ENCODE data around the gene SCLY.

The SCLY gene

DNA sequence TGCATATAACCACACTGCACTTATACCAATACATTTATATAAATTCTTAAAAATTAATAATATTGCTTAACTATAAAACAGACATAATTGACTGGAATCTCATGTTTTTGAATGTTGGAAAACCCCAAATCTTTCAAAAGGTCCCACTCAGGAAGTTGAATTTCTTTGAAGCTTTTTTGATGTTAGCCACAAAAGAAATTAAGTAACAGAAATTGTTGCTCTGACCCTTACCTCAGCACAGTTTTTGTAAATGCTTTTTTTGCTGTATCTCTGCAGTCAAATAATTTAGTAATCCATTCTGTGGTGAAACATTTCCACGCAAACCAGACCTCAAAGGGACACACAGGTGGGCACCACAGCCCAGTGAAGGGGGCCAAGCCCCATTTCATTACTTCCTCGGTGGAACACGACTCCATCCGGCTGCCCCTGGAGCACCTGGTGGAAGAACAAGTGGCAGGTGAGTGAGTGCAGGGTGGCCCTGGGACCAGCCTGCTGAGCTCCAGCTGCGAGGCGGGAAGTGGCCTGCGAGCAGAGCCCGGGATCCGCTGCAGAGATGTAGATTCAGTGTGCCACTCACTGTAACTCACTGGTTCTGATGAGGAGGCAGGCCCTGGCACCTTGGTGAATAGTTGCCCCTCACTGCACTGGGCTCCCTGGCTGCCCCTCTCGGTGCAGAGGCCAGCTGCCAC is 8.4 kb downstream of the SCLY start:
- no peak overlapping the region for H3K4me3 ChIP-seq (ENCODE audit: low read depth, low read length)
- no peak for DNase-seq (ENCODE audit: low read depth)
- no peak for TF ChIP-seq CTCF (IDR thresholded peaks at IDR 0.05; ENCODE audit: control insufficient read depth, extremely low read depth, insufficient read depth)

DNA sequence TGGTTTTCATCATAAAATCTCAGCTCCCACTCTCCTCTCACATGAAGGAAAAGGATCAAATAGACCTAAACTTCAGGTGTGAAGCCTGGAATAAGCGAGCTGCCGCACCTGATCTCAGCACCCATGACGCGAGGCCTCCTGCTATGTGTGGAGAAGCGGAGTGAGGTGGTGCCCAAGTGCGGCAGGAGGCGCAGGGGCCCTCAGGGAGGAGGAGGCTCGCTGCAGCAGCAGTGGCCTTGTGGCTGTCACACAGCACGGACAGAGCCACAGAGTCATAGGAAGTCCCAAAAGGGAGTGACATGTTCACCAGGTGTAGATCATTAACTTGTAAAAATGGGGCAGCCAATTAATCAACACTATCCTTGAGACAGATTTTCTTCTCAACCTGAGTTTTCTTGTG is 9.1 kb downstream of the SCLY start:
- no peak for TF ChIP-seq CTCF (IDR thresholded peaks at IDR 0.05; ENCODE audit: control insufficient read depth, extremely low read depth, insufficient read depth)
- no peak for DNase-seq (ENCODE audit: low read depth)

DNA sequence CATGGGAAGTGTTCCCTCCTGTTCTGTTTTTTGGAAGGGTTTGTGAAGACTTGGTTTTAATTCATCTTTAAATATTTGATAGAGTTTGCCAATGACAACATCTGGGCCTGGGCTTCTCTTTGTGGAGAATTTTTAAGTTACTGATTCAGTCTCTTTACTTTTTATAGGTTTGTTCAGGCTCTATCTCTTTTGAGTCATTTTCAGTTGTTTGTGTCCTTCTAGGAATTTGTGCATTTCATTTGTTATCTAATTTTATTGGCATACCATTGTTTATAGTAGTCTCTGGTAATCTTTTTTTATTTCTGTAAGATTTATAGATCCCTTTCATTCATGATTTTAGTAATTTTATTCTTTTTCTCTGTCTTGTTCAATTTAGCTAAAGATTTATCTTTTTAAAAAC is 14.6 kb downstream of the SCLY start:
- DNase-seq (ENCODE audit: low read depth) = no peak
- H3K4me3 ChIP-seq (ENCODE audit: low read depth, low read length) = no peak overlapping the region
- no peak for TF ChIP-seq CTCF (IDR thresholded peaks at IDR 0.05; ENCODE audit: control insufficient read depth, extremely low read depth, insufficient read depth)

More for the DNA sequence above, 9.1 kb downstream of the SCLY start:
- no peak overlapping the region for H3K4me3 ChIP-seq (ENCODE audit: low read depth, low read length)

- TF ChIP-seq CTCF (IDR thresholded peaks at IDR 0.05; ENCODE audit: control insufficient read depth, extremely low read depth, insufficient read depth) = no peak
- H3K4me3 ChIP-seq (ENCODE audit: low read depth, low read length) = no peak overlapping the region
- no peak for DNase-seq (ENCODE audit: low read depth)
These were observed 16.5 kb downstream of the SCLY start for GRCh38 chr2:238077292-238077691.

DNA sequence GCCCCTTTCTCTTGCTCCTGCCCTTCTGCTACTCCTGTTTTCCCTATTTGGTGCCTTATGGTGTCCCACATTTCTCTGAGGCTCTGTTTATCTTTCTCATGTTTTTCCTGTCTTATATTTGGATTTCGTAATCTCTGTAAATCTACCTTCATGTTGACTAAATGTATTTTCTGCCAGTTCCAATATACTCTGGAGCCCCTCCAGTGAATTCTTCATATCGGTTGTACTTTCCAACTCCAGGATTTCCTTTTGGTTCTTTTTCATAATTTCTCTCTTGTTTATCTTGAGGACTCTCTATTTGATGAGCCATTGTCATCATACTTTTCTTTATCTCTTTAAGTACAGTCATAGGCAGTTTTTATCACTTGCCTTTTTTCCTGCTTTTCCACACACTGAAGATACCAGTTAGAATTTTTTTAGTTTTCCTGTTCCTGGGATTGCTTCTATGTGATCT is 19.1 kb downstream of the SCLY start:
- DNase-seq (ENCODE audit: low read depth) = peak; percentile 95
- H3K4me3 ChIP-seq (ENCODE audit: low read depth, low read length) = no peak overlapping the region
- no peak for TF ChIP-seq CTCF (IDR thresholded peaks at IDR 0.05; ENCODE audit: control insufficient read depth, extremely low read depth, insufficient read depth)

GRCh38 chr2:238080518-238080917 is 19.7 kb downstream of the SCLY start:
- no peak for DNase-seq (ENCODE audit: low read depth)
- TF ChIP-seq CTCF (IDR thresholded peaks at IDR 0.05; ENCODE audit: control insufficient read depth, extremely low read depth, insufficient read depth) = no peak
- no peak overlapping the region for H3K4me3 ChIP-seq (ENCODE audit: low read depth, low read length)

DNA sequence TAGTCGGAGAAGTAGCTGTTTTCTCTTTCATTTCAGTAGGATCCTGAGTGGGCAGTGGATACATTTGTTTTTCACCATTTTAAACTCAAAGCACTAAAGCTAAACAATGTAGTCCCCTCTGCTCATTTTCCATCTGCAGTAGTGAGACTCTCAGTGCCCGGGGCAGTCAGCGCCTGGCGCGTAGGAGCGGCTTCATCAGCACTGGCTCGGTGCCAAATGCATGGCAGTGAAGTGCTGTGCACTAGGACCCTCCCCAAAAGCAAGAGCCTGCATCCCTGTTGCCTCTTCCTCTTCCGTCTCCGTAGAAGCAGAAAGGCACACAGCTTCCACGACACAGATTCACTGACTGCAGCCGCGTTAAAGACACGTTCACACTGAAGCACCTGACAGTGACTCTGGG is 20.3 kb downstream of the SCLY start:
- no peak for DNase-seq (ENCODE audit: low read depth)
- no peak for TF ChIP-seq CTCF (IDR thresholded peaks at IDR 0.05; ENCODE audit: control insufficient read depth, extremely low read depth, insufficient read depth)
- no peak overlapping the region for H3K4me3 ChIP-seq (ENCODE audit: low read depth, low read length)

Measured in LNCaP clone FGC (cell line).